ENCODE measurements around the gene HUS1. TPM values are rescaled to one million over a fixed set of nuclear protein-coding genes. Genes with fewer than 3 reads are reported as not detected.
"Not testable (repeated sequence)": the region's sequence is repeated elsewhere in the genome, so short reads cannot be mapped to it uniquely, and the experiment has no call there.

The HUS1 gene
- total RNA-seq, 1 donor from 2014 or later = 13.4 TPM

DNA sequence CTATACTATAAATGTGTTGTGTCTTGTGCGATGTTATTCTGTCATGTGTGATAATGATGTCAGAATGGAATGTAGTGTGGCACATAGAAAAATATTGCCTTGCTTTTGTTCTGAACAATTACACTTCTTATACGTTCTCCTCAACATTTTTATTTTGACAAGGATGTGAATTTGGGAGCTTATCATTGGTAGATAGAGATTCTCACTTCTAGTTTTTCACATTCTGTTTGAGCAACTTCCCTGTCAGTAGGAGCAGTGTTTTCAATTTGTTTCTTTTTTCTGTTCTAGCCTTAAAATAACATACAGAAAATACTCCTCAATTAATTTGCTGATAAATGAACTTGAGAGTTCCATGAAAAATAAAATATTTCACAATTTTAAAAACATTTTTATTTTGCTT is 31.9 kb upstream of the HUS1 start:
- no peak for DNase-seq (ENCODE audit: low read depth)
- Histone ChIP-seq H3K36me3 (ENCODE audit: control insufficient read depth, insufficient read depth, low read length) (no peaks in the 10 kb centered on the region), H3K4me3 (ENCODE audit: low read depth, low read length) (no peak overlapping the region), H3K27me3 (ENCODE audit: control insufficient read depth, insufficient read depth, low read length) (no peaks in the 10 kb centered on the region)
- TF ChIP-seq, protein P1, sequence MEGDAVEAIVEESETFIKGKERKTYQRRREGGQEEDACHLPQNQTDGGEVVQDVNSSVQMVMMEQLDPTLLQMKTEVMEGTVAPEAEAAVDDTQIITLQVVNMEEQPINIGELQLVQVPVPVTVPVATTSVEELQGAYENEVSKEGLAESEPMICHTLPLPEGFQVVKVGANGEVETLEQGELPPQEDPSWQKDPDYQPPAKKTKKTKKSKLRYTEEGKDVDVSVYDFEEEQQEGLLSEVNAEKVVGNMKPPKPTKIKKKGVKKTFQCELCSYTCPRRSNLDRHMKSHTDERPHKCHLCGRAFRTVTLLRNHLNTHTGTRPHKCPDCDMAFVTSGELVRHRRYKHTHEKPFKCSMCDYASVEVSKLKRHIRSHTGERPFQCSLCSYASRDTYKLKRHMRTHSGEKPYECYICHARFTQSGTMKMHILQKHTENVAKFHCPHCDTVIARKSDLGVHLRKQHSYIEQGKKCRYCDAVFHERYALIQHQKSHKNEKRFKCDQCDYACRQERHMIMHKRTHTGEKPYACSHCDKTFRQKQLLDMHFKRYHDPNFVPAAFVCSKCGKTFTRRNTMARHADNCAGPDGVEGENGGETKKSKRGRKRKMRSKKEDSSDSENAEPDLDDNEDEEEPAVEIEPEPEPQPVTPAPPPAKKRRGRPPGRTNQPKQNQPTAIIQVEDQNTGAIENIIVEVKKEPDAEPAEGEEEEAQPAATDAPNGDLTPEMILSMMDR (IDR thresholded peaks at IDR 0.05; ENCODE audit: insufficient read depth, low read length, poor library complexity, severe bottlenecking) = no peak

DNA sequence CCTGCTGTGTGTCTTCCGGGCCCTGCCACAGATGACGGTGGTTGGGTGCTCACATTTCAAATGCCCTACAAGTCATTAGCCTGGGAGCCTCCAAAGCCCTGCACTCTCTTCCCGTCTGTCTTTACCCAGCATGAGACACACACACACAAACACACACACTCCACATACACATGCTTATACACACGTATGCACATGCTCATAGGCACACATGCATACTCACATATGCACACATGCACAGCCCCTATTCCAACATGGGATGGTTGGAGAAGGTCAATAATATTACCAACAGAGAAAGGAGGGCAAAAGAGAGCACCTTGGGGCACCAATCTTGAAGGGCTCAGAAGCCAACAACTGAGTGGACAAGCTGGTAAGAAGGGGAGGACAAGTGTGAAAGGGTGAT is 30.5 kb upstream of the HUS1 start:
- Histone ChIP-seq H3K27me3 (ENCODE audit: control insufficient read depth, insufficient read depth, low read length) (no peaks in the 10 kb centered on the region), H3K4me3 (ENCODE audit: low read depth, low read length) (no peak overlapping the region), H3K36me3 (ENCODE audit: control insufficient read depth, insufficient read depth, low read length) (no peaks in the 10 kb centered on the region)
- DNase-seq (ENCODE audit: low read depth) = no peak
- TF ChIP-seq, protein P1 (IDR thresholded peaks at IDR 0.05; ENCODE audit: insufficient read depth, low read length, poor library complexity, severe bottlenecking) = no peak

DNA sequence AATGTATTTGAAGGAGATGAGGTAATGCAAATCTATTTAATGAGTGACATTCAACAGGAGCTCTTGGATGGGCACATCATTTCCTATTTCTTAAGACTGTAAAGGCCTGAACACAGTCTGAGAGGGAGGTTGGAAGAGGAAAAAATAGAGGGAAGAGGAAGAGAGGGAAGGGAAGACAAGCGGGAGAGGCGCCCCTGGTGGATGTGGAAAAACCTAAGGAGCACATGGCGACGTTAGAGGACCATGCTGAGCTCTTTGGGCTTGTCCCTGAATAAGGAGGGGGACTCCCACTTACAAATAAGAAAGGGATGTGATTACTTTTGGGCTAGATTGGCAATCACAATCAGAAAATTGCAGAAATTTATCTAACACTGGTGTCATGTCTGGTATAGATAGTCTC is 29.8 kb upstream of the HUS1 start:
- TF ChIP-seq, protein P1 (IDR thresholded peaks at IDR 0.05; ENCODE audit: insufficient read depth, low read length, poor library complexity, severe bottlenecking) = no peak
- H3K4me3 ChIP-seq (ENCODE audit: low read depth, low read length) = no peak overlapping the region

DNA sequence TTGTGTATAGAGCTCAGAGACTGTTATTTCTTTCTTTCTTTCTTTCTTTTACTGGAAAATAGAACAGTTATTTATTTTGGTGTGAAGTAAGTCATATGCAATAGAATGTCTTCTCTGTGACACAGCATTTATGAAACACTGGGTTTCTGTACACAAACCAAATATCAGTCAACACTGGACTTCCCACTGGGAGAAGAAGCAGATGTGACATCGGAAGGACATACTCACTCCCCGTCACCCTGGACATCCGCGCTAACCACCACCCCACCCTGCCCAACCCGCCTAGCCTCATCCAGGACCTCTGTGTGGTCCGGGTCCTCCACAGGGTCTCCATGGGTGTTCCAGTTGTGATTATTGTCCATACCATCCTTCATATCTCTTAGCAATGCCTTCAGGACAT is 27.5 kb upstream of the HUS1 start:
- H3K36me3 ChIP-seq (ENCODE audit: control insufficient read depth, insufficient read depth, low read length) = no peaks in the 10 kb centered on the region
- no peak overlapping the region for H3K4me3 ChIP-seq (ENCODE audit: low read depth, low read length)
- H3K27me3 ChIP-seq (ENCODE audit: control insufficient read depth, insufficient read depth, low read length) = no peaks in the 10 kb centered on the region
- DNase-seq (ENCODE audit: low read depth) = no peak
- TF ChIP-seq, protein P1 (IDR thresholded peaks at IDR 0.05; ENCODE audit: insufficient read depth, low read length, poor library complexity, severe bottlenecking) = no peak

More for the DNA sequence above, 29.8 kb upstream of the HUS1 start:
- no peaks in the 10 kb centered on the region for H3K27me3 ChIP-seq (ENCODE audit: control insufficient read depth, insufficient read depth, low read length)
- H3K36me3 ChIP-seq (ENCODE audit: control insufficient read depth, insufficient read depth, low read length) = no peaks in the 10 kb centered on the region
- no peak for DNase-seq (ENCODE audit: low read depth)

DNA sequence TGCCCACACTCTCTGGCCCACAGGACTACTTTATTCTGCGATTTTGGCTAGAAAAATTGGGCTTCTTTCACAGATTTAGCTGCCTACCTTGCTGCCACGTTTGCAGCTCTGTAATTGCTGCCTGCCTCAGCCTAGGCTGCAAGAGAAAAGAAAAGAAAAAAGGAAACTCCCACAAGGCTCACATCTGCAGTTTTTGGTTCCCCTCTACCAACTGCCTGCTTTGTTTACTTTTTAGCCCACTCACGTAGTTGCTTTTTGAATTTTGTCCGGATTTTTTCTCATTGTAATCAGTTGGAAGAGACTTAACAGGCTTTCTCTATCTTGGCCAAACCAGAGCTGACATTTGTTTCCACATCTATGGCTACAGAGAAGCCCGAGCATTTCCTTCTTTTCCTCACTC is 25.2 kb upstream of the HUS1 start:
- TF ChIP-seq, protein P1 (IDR thresholded peaks at IDR 0.05; ENCODE audit: insufficient read depth, low read length, poor library complexity, severe bottlenecking) = no peak
- no peak for DNase-seq (ENCODE audit: low read depth)
- no peaks in the 10 kb centered on the region for H3K27me3 ChIP-seq (ENCODE audit: control insufficient read depth, insufficient read depth, low read length)
- no peaks in the 10 kb centered on the region for H3K36me3 ChIP-seq (ENCODE audit: control insufficient read depth, insufficient read depth, low read length)
- no peak overlapping the region for H3K4me3 ChIP-seq (ENCODE audit: low read depth, low read length)

DNA sequence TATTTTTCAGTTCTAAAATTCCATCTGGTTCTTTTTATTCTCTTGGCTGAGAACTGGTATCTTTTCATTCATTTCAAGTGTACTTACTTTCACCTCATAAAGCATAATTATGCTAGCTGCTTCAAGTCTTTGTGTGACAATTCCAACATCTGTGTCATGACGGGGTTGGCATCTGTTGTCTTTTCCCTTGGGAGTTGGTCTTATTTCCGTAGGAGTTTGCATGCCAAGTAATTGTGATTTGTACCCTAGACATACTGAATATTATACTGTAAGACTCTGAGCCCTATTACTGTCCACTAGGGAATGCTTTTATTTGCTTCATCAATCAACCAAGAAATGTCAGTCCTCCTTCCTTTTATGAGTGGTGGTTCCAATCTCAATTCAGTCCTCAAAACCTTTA is 24.6 kb upstream of the HUS1 start:
- Histone ChIP-seq H3K36me3 (ENCODE audit: control insufficient read depth, insufficient read depth, low read length) (no peaks in the 10 kb centered on the region), H3K27me3 (ENCODE audit: control insufficient read depth, insufficient read depth, low read length) (no peaks in the 10 kb centered on the region), H3K4me3 (ENCODE audit: low read depth, low read length) (no peak overlapping the region)
- no peak for DNase-seq (ENCODE audit: low read depth)
- TF ChIP-seq, protein P1 (IDR thresholded peaks at IDR 0.05; ENCODE audit: insufficient read depth, low read length, poor library complexity, severe bottlenecking) = no peak

DNA sequence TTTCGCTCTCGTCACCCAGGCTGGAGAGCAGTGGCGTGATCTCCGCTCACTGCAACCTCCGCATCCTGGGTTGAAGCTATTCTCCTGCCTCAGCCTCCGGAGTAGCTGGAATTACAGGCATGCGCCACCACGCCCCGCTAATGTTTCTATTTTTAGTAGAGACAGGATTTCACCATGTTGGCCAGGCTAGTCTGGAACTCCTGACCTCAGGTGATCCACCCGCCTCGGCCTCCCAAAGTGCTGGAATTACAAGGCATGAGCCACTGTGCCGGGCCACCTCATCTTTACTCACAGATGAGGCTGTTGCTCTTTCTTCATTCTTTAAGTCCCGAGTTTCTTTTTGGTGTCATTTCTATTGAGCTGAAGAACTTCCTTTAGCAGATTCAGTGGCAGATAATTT is 20.7 kb upstream of the HUS1 start:
- not testable (repeated sequence) for DNase-seq (ENCODE audit: low read depth); H3K36me3 ChIP-seq (ENCODE audit: control insufficient read depth, insufficient read depth, low read length); H3K27me3 ChIP-seq (ENCODE audit: control insufficient read depth, insufficient read depth, low read length); H3K4me3 ChIP-seq (ENCODE audit: low read depth, low read length)
